Coronary artery (tissue), 2 donors: ENCODE measurements around the gene C4orf51.

Source experiments
- DNase-seq: peaks from one replicate; pipeline ENCODE4 v3.0.0-alpha.2; 2017; ENCODE audit warnings: low spot score
- H3K27ac ChIP-seq, 2 donors: fragments of 200-600 bp; sonication (generic); one replicate each; pipeline ENCODE4 v1.5.1; 2016 to 2019
- H3K4me3 ChIP-seq: fragments of 200-600 bp; sonication (generic); 2 replicates; pipeline ENCODE4 v1.5.1; 2016; ENCODE audit warnings: mild to moderate bottlenecking, moderate library complexity
- TF ChIP-seq, protein P1 (sequence below): fragments of 200-600 bp; sonication (generic); IDR thresholded peaks from one replicate; pipeline ENCODE4 v1.5.1; 2019; ENCODE audit warnings: antibody characterized with exemption

The C4orf51 gene

GRCh38 chr4:145723336-145723735 is 43.4 kb downstream of the C4orf51 start:
- TF ChIP-seq, protein P1, sequence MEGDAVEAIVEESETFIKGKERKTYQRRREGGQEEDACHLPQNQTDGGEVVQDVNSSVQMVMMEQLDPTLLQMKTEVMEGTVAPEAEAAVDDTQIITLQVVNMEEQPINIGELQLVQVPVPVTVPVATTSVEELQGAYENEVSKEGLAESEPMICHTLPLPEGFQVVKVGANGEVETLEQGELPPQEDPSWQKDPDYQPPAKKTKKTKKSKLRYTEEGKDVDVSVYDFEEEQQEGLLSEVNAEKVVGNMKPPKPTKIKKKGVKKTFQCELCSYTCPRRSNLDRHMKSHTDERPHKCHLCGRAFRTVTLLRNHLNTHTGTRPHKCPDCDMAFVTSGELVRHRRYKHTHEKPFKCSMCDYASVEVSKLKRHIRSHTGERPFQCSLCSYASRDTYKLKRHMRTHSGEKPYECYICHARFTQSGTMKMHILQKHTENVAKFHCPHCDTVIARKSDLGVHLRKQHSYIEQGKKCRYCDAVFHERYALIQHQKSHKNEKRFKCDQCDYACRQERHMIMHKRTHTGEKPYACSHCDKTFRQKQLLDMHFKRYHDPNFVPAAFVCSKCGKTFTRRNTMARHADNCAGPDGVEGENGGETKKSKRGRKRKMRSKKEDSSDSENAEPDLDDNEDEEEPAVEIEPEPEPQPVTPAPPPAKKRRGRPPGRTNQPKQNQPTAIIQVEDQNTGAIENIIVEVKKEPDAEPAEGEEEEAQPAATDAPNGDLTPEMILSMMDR = no peak
- no peak for DNase-seq
- Histone ChIP-seq H3K27ac (no peak overlapping the region), H3K4me3 (no peak overlapping the region)

DNA sequence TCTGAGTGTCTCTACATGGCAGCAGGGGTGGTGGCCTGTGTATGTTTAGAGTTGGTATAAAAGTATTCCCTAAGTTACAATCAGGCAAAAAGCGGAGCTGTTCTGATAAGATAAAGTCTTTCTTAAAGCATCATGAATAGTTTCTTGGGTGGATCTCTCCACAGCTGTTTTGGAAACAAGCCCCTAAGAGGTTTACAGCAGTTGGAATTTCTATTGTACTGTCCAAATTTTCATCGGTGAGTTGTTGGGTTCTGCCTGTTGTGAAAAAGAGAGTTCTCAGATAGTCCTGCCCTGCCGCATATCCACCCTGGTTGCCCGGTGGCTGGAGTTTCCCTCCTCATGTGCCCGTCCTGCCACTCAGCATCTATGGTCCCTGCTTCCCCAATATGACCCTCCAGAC is 50.1 kb downstream of the C4orf51 start:
- TF ChIP-seq, protein P1 = no peak
- DNase-seq = no peak
- Histone ChIP-seq H3K4me3 (no peak overlapping the region), H3K27ac (no peak overlapping the region)

DNA sequence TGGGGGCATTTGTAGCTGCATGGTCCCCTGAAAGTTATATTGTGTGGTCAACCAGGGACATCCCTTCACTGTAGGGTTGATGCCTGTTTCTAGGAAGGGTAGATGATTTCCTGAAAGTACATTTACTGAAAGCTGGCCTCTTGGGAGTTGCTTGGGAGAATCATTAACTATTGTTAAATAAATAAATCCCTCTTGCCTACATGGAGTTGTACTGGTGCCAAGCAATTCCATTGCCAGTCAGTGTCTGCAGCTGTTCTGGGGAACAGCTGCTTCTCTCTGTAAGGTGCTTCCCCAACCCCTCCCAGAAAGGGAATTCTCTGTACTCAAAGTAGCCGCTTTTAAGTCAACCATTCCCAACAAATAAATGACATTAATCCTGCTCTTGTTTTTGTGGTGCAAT is 51.1 kb downstream of the C4orf51 start:
- Histone ChIP-seq H3K4me3 (no peak overlapping the region), H3K27ac (no peak overlapping the region)
- DNase-seq = no peak
- TF ChIP-seq, protein P1 = no peak

- DNase-seq = no peak
- Histone ChIP-seq H3K27ac (peak overlapping the region; percentile 99), H3K4me3 (peak overlapping the region; percentile 78)
- TF ChIP-seq, protein P1 = no peak
Observed at GRCh38 chr4:145732001-145732815, 52.3 kb downstream of the C4orf51 start.

- Histone ChIP-seq H3K27ac (peak overlapping the region; percentile 99), H3K4me3 (peak overlapping the region; percentile 78)
- TF ChIP-seq, protein P1 = no peak
- DNase-seq = peak; percentile 96
Observed at GRCh38 chr4:145732895-145733880, 53.2 kb downstream of the C4orf51 start.

DNA sequence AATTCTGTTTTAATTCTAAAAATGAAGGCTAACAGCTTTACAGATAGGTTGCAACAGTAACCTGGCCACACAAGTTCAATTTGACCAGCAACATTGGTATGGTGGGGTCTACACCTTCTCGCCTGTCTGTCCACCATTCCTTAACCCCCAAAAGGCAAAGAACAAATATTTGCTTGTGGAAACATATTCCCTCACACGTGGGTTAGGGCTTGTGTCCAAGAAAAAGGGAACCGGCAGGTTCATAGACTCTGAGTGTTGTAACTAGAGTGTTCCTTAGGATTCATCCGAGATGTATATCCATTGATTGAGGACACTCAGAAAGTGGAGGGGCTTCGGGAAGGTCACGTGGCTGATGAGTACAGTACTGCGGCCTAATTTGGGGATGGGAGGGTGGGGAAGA is 54.1 kb downstream of the C4orf51 start:
- DNase-seq = no peak
- H3K27ac ChIP-seq = peak overlapping the region; percentile 99
- TF ChIP-seq, protein P1 = no peak
- peak overlapping the region; percentile 46 for H3K4me3 ChIP-seq
